Large intestine (tissue), 3 donors: ENCODE measurements around the gene DIAPH3. TPM values are rescaled to one million over a fixed set of nuclear protein-coding genes. Genes with fewer than 3 reads are reported as not detected.

ENCODE experiments used
- DNase-seq, 2 donors: peaks; one replicate each; pipeline versions ENCODE4 v3.0.0 to v3.0.0-alpha.2; 2013
- H3K27ac ChIP-seq: one replicate; pipeline ENCODE4 v1.5.1; 2013; ENCODE audit warnings: low read length
- H3K27me3 ChIP-seq: 2 replicates; pipeline ENCODE4 v1.6.1; 2013; ENCODE audit warnings: low read length; ENCODE audit not compliant: control insufficient read depth, insufficient read depth
- H3K36me3 ChIP-seq: 2 replicates; pipeline ENCODE4 v1.6.1; 2013; ENCODE audit warnings: low read length; ENCODE audit not compliant: control insufficient read depth, insufficient read depth
- H3K4me1 ChIP-seq: one replicate; pipeline ENCODE4 v1.6.1; 2013; ENCODE audit warnings: low read length; ENCODE audit not compliant: control insufficient read depth, insufficient read depth
- H3K4me3 ChIP-seq: one replicate; pipeline ENCODE4 v1.5.1; 2013; ENCODE audit warnings: low read length
- H3K9me3 ChIP-seq: one replicate; pipeline ENCODE4 v1.6.1; 2013; ENCODE audit warnings: mild to moderate bottlenecking, low read depth, low read length, moderate library complexity; ENCODE audit not compliant: control insufficient read depth
- WGBS: methylation state at CpG from one replicate; pipeline ENCODE4 v1.1.5; 2013; ENCODE audit warnings: low lambda C conversion rate; ENCODE audit not compliant: insufficient coverage; 5-methylcytosine and 5-hydroxymethylcytosine counted together
- polyA plus RNA-seq: library from polyadenylated mRNA; unstranded; fragments of 120-200 nt; gene quantifications from one replicate; pipeline ENCODE4 v1.2.1, GENCODE V29; 2013

The DIAPH3 gene
- polyA plus RNA-seq, 1 donor, result 5.3 TPM

GRCh38 chr13:60175571-60175970 is 11.8 kb upstream of the DIAPH3 start:
- DNase-seq, result no peak
- H3K27me3 ChIP-seq, result no peaks in the 10 kb centered on the region
- WGBS, result 100% methylated on average over 3 of the region's 5 CpGs
- no peaks in the 10 kb centered on the region for H3K36me3 ChIP-seq
- no peak overlapping the region for H3K4me3 ChIP-seq
- peaks cover 2% of the 10 kb centered on the region for H3K4me1 ChIP-seq
- H3K9me3 ChIP-seq, result no peaks in the 10 kb centered on the region
- no peak overlapping the region for H3K27ac ChIP-seq

DNA sequence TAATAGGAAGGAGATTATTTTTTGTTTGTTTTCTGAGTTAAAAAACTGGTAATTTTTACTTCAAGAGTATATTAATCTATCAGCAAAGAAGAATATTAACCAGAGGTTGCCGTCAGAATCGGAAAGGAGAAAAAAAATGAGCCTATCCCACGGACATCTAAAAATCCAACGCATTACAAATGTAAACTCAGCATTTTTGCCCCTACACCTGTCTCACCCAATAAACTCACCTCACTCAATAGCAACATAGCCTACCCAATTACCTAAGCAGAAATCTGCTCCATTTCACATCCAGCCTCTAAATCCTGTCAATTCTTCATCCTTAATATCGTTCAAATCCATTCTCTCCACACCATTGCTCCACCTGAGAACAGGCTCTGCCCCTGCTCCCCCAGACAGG is 10.4 kb upstream of the DIAPH3 start:
- H3K27ac ChIP-seq, result no peak overlapping the region
- H3K4me3 ChIP-seq, result no peak overlapping the region
- no peaks in the 10 kb centered on the region for H3K27me3 ChIP-seq
- 94% methylated on average over 3 of the region's 5 CpGs for WGBS
- DNase-seq, result no peak
- H3K36me3 ChIP-seq, result no peaks in the 10 kb centered on the region
- H3K9me3 ChIP-seq, result peaks cover 2% of the 10 kb centered on the region
- peaks cover 9% of the 10 kb centered on the region for H3K4me1 ChIP-seq

DNA sequence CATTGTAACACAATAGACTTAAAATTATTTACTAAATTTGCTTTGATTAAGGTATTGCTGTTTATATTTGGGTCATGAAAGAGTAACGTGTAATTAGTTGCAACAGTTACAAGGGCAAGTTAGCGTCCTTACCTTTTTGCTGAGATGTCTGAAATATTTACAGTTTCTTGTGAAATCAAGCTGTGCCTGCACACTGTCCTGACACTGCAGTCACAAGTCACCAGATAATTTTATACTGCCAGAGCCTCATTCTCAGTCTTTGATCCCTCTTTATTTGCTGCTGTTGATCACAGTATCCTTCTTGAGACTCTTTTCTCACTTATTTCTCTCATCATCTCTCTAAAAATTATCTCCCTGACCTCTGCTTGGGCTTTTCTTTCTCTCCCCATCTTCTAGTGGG is 8.4 kb upstream of the DIAPH3 start:
- H3K27ac ChIP-seq, result peak overlapping the region; percentile 39
- peak; percentile 57 to 80 for DNase-seq
- no peak overlapping the region for H3K4me3 ChIP-seq
- H3K27me3 ChIP-seq, result no peaks in the 10 kb centered on the region
- peaks cover 2% of the 10 kb centered on the region for H3K9me3 ChIP-seq
- 20% methylated on average over 1 of the region's 2 CpGs for WGBS
- no peaks in the 10 kb centered on the region for H3K36me3 ChIP-seq
- H3K4me1 ChIP-seq, result peaks cover 9% of the 10 kb centered on the region

DNA sequence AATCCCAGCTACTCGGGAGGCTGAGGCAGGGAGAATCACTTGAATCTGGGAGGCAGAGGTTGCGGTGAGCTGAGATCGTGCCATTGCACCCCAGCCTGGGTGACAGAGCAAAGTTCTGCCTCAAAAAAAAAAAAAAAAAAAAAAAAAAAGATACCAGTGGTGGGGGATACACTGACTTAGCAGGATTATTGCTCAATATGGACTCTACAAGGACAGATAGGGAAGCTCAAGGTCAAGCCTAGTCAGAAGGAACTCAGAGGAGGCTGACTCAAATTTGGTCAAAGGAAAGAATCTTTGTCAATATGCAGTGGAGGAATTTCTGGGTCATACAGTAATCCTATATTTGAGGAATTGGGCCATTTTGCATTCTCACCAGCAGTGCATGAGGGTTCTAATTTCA is 6.7 kb upstream of the DIAPH3 start:
- WGBS, result 70% methylated on average over 2 of the region's 3 CpGs
- no peak overlapping the region for H3K4me3 ChIP-seq
- H3K4me1 ChIP-seq, result peaks cover 12% of the 10 kb centered on the region
- no peak overlapping the region for H3K27ac ChIP-seq
- DNase-seq, result peak in 1 of 2 donors; percentile 13
- H3K9me3 ChIP-seq, result peaks cover 2% of the 10 kb centered on the region
- no peaks in the 10 kb centered on the region for H3K36me3 ChIP-seq
- no peaks in the 10 kb centered on the region for H3K27me3 ChIP-seq

DNA sequence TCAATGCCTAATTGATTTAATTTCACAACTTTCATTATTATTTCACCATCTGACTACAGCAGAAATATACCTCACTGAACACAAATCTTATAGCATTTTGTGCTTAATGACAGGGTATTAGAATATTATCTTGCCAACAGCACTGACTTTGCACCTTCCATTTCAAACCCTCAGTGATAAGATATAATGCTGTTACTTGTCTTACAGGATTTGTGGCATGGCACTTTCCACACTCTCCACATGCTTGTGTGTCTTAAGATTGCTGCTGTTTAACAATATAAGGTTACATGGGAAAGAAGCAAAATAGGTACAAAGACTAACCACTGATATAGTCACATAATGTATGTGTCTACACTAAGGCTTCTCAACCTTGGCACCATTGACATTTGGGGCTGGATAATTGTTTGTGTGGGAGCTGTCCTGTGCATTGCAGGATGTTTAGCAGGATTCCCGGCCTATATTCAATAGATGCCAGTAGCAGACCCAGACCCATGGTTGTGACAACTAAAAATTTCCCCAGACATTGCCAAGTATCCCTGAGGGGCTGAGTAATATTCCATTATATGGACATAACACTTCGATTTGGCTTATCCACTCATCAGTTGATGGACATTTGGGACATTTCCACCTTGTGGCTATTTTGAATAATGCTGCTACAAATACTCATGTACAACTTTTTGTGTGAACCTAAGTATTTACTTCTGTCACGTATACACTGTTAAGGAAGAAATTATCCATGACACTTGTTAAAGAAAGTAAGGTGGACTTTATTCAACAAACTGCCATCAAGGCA is 5.7 kb upstream of the DIAPH3 start:
- Histone ChIP-seq H3K4me3 (no peak overlapping the region), H3K9me3 (peaks cover 2% of the 10 kb centered on the region), H3K27ac (peak overlapping the region; percentile 56), H3K4me1 (peaks cover 20% of the 10 kb centered on the region), H3K27me3 (no peaks in the 10 kb centered on the region), H3K36me3 (no peaks in the 10 kb centered on the region)
- DNase-seq, result peak; percentile 67 to 85
- WGBS, result 100% methylated on average over 1 of the region's 3 CpGs

GRCh38 chr13:60167121-60167520 is 3.4 kb upstream of the DIAPH3 start:
- no peak overlapping the region for H3K27ac ChIP-seq
- H3K27me3 ChIP-seq, result no peaks in the 10 kb centered on the region
- no peak overlapping the region for H3K4me3 ChIP-seq
- peaks cover 18% of the 10 kb centered on the region for H3K4me1 ChIP-seq
- H3K9me3 ChIP-seq, result peaks cover 2% of the 10 kb centered on the region
- DNase-seq, result no peak
- H3K36me3 ChIP-seq, result no peaks in the 10 kb centered on the region
- no CpG with 5 or more reads among the region's 3 CpGs for WGBS

DNA sequence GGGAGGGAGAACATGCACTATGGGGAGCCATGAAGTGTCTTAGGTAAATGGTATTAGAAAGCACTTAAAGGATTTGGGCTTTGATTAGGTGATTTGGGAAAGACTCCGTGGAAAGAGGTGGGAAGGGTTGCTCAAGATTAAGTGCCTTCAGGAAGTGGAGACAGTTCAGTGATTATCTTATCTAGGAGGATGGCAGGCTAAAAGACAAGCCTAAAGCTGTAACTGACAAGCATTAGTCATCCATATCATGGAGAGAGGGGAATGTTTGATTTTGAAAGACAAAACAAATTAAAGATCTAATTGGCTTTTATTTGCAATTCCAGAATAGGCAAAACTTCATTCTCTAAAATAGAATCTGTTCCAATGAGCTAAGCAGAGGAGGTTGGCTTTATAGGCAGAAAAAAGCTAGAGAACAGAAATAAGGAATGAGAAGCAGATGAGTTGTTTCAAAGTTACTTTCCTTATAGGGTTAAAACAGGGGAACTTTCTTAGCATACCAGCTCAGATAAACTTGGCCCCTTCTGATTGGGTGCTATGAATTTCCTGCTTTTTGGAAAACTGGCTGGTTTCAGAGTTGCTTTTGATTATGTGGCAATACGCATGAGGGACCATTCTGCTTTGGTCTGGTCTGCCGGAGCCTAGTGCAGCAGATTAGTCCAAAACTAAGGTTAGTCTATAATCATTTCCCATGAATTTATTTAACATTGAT is 1.8 kb upstream of the DIAPH3 start:
- Histone ChIP-seq H3K4me1 (peaks cover 18% of the 10 kb centered on the region), H3K4me3 (no peak overlapping the region), H3K27me3 (no peaks in the 10 kb centered on the region), H3K9me3 (peaks cover 2% of the 10 kb centered on the region), H3K36me3 (no peaks in the 10 kb centered on the region), H3K27ac (peak overlapping the region; percentile 90)
- DNase-seq, result peak in 1 of 2 donors; percentile 22
- WGBS, result 20% methylated on average over 1 of the region's 3 CpGs

GRCh38 chr13:60164234-60164889 is 634 bp upstream of the DIAPH3 start:
- Histone ChIP-seq H3K36me3 (no peaks in the 10 kb centered on the region), H3K4me3 (peak overlapping the region; percentile 80), H3K9me3 (no peaks in the 10 kb centered on the region), H3K27me3 (no peaks in the 10 kb centered on the region), H3K4me1 (peaks cover 11% of the 10 kb centered on the region), H3K27ac (peak overlapping the region; percentile 90)
- no peak for DNase-seq
- no CpG with 5 or more reads among the region's 9 CpGs for WGBS

DNA sequence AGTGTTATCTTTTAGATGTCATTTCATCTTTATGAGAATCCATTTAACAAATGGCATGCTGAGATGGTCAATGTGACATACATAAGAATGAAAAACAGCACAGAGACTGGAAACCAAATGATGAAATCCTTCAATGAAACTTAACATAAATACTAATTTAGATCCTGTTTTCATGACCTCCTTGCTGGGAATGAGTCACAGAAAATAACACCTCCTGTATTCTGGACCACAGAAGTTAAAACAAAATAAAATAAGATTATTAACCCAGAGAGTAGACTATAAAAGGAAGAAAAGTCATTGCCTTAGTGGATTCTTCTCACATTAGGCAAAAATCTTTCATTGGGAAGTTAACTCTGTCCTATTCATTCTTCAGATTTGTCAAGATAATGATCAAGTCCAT is 1.6 kb downstream of the DIAPH3 start:
- peaks cover 11% of the 10 kb centered on the region for H3K4me1 ChIP-seq
- no peak overlapping the region for H3K27ac ChIP-seq
- no peak overlapping the region for H3K4me3 ChIP-seq
- no peak for DNase-seq
- H3K9me3 ChIP-seq, result no peaks in the 10 kb centered on the region
- no peaks in the 10 kb centered on the region for H3K36me3 ChIP-seq
- no peaks in the 10 kb centered on the region for H3K27me3 ChIP-seq

DNA sequence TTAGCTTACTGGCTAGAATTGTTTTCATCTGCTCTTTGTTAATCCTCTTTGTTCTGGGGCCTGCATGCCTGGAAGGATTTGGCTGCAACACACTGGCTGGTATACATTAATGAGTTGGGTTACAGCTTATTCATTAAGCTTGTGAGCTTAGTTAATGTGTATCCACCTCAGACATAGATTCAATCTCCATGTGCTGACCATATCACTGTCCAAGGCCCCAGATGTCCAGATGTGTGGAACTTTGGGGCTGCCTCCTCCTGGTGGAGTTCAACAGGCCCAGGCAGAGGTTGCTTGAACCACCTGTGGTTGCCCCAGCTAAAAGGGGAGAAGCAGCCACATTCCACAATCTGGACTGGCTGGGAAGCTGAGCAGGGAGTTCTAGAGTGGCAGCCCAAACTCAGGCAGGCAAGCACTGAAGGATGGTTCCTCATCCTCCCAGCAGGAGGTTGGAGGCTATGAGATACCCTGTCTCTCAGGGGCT is 5.4 kb downstream of the DIAPH3 start:
- DNase-seq, result no peak
- Histone ChIP-seq H3K27ac (no peak overlapping the region), H3K36me3 (no peaks in the 10 kb centered on the region), H3K9me3 (no peaks in the 10 kb centered on the region), H3K4me1 (no peaks in the 10 kb centered on the region), H3K4me3 (no peak overlapping the region), H3K27me3 (no peaks in the 10 kb centered on the region)
